Activated B cell treated with CpG ODN at 0.5 μM for 24 hours (primary cell): Measurements from ENCODE around the gene EVC. TPM values are rescaled to one million over a fixed set of nuclear protein-coding genes. Genes with fewer than 3 reads are reported as not detected.

Experiments used
- ATAC-seq: fragments of 200-7000 bp; cut with Tn5 transposase; one replicate; pipeline ENCODE4 v1.10.0; 2021; ENCODE audit warnings: low read depth, mild to moderate bottlenecking, moderate library complexity
- CTCF ChIA-PET: fragments of 350-600 bp; sonication (Branson Sonifier 250); formaldehyde crosslinking; loops from one replicate; lab custom pipeline; 2021; ENCODE audit warnings: antibody characterized with exemption; lab: Charles Lee
- POLR2A ChIA-PET: fragments of 350-600 bp; sonication (Branson Sonifier 250); formaldehyde crosslinking; loops from one replicate; lab custom pipeline; 2021; ENCODE audit warnings: antibody characterized with exemption; lab: Charles Lee
- DNase-seq: peaks from one replicate; pipeline ENCODE4 v3.0.0; 2022
- H3K27ac Mint-ChIP-seq: one replicate; pipeline ENCODE4 v1.8.0; 2020; ENCODE audit warnings: mixed read lengths
- H3K27me3 Mint-ChIP-seq: one replicate; pipeline ENCODE4 v1.8.0; 2021; ENCODE audit warnings: mixed read lengths
- H3K36me3 Mint-ChIP-seq: one replicate; pipeline ENCODE4 v1.8.0; 2021; ENCODE audit warnings: low read depth, mixed read lengths
- H3K4me1 Mint-ChIP-seq: one replicate; pipeline ENCODE4 v1.8.0; 2021; ENCODE audit warnings: mixed read lengths
- H3K4me3 Mint-ChIP-seq: one replicate; pipeline ENCODE4 v1.8.0; 2020; ENCODE audit warnings: mild to moderate bottlenecking, mixed read lengths
- H3K9me3 Mint-ChIP-seq: one replicate; pipeline ENCODE4 v1.8.0; 2020; ENCODE audit warnings: mixed read lengths
- CTCF ChIP-seq: fragments of 200-600 bp; IDR thresholded peaks from one replicate; pipeline ENCODE4 v1.8.0; 2022; ENCODE audit warnings: antibody characterized with exemption, mild to moderate bottlenecking
- intact Hi-C: fragments of 100-400 bp; cut with micrococcal nuclease; formaldehyde crosslinking; loops from one replicate; pipeline ENCODE4 v1.15.1; 2024
- total RNA-seq: library from RNA; stranded (reverse); gene quantifications from 2 replicates; pipeline ENCODE4 v1.2.3, GENCODE V29; 2022

The EVC gene
- total RNA-seq, 1 donor from 2014 or later, result 0.16 TPM

GRCh38 chr4:5676763-5677162 lies 34.2 kb upstream of the EVC start:
- no peaks in the 10 kb centered on the region for H3K4me1 Mint-ChIP-seq
- intact Hi-C loops, result no loop called here
- no peaks in the 10 kb centered on the region for H3K9me3 Mint-ChIP-seq
- H3K36me3 Mint-ChIP-seq, result no peaks in the 10 kb centered on the region
- DNase-seq (no peak), ATAC-seq (no peak)
- H3K4me3 Mint-ChIP-seq, result no peak overlapping the region
- no peak overlapping the region for H3K27ac Mint-ChIP-seq
- no peaks in the 10 kb centered on the region for H3K27me3 Mint-ChIP-seq
- POLR2A ChIA-PET, result no interaction called here
- CTCF ChIA-PET, result no interaction called here
- TF ChIP-seq CTCF, result no peak

GRCh38 chr4:5678977-5679376 lies 32.0 kb upstream of the EVC start:
- no peaks in the 10 kb centered on the region for H3K4me1 Mint-ChIP-seq
- ATAC-seq (no peak), DNase-seq (no peak)
- H3K4me3 Mint-ChIP-seq, result no peak overlapping the region
- TF ChIP-seq CTCF, result no peak
- ChIA-PET CTCF (no interaction called here), POLR2A (no interaction called here)
- no peaks in the 10 kb centered on the region for H3K9me3 Mint-ChIP-seq
- H3K27ac Mint-ChIP-seq, result no peak overlapping the region
- intact Hi-C loops, result no loop called here
- H3K27me3 Mint-ChIP-seq, result no peaks in the 10 kb centered on the region
- no peaks in the 10 kb centered on the region for H3K36me3 Mint-ChIP-seq

- no peaks in the 10 kb centered on the region for H3K4me1 Mint-ChIP-seq
- ATAC-seq (no peak), DNase-seq (no peak)
- no peaks in the 10 kb centered on the region for H3K9me3 Mint-ChIP-seq
- no peak overlapping the region for H3K4me3 Mint-ChIP-seq
- H3K27ac Mint-ChIP-seq, result no peak overlapping the region
- POLR2A ChIA-PET, result no interaction called here
- no peaks in the 10 kb centered on the region for H3K27me3 Mint-ChIP-seq
- intact Hi-C loops, result no loop called here
- no peak for TF ChIP-seq CTCF
- CTCF ChIA-PET, result no interaction called here
- no peaks in the 10 kb centered on the region for H3K36me3 Mint-ChIP-seq
Measured at GRCh38 chr4:5683566-5683965, 27.4 kb upstream of the EVC start.

GRCh38 chr4:5685296-5685695 lies 25.7 kb upstream of the EVC start:
- POLR2A ChIA-PET, result no interaction called here
- intact Hi-C loops, result no loop called here
- no peak overlapping the region for H3K27ac Mint-ChIP-seq
- no peaks in the 10 kb centered on the region for H3K9me3 Mint-ChIP-seq
- ATAC-seq, result no peak
- DNase-seq, result no peak
- CTCF ChIA-PET, result no interaction called here
- H3K36me3 Mint-ChIP-seq, result no peaks in the 10 kb centered on the region
- no peak for TF ChIP-seq CTCF
- no peak overlapping the region for H3K4me3 Mint-ChIP-seq
- H3K4me1 Mint-ChIP-seq, result no peaks in the 10 kb centered on the region
- no peaks in the 10 kb centered on the region for H3K27me3 Mint-ChIP-seq

GRCh38 chr4:5686338-5686737 lies 24.7 kb upstream of the EVC start:
- CTCF ChIA-PET, result no interaction called here
- Mint-ChIP-seq H3K4me3 (no peak overlapping the region), H3K9me3 (no peaks in the 10 kb centered on the region), H3K27me3 (no peaks in the 10 kb centered on the region), H3K27ac (no peak overlapping the region), H3K36me3 (no peaks in the 10 kb centered on the region), H3K4me1 (no peaks in the 10 kb centered on the region)
- intact Hi-C loops, result no loop called here
- DNase-seq (no peak), ATAC-seq (no peak)
- TF ChIP-seq CTCF, result no peak
- POLR2A ChIA-PET, result no interaction called here
